Stimulated activated naive CD4-positive, alpha-beta T cell treated with Interleukin-2 at 50 U/mL for 16 hours (primary cell): ENCODE measurements around the gene PIK3CB.
"Not testable (repeated sequence)": the region's sequence is repeated elsewhere in the genome, so short reads cannot be mapped to it uniquely, and the experiment has no call there.

Experiments
- DNase-seq: peaks from one replicate; lab custom pipeline; 2025; lab: John Stamatoyannopoulos, UW

Gene PIK3CB

DNA sequence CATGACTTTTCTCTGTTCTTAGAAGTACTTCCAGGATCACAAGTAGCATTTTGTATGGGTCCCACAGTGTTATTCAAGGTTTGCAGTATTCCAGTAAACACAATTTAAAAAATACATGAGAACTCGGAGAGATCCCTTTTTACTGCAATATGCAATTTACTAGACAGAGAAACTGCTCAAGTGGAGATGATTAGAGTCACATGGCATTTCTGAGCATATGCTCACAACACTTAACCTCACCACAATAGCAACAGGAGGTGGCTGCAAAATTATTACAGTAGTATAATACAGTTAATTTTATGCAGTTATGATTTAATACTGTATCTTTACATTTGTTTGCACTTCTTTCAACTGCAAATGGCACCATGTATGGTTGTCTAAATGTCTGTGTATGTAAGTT, 87.5 kb downstream of the PIK3CB start:
- DNase-seq = no peak

- DNase-seq = no peak
Measured at GRCh38 chr3:138740072-138740471, 94.7 kb downstream of the PIK3CB start.

DNA sequence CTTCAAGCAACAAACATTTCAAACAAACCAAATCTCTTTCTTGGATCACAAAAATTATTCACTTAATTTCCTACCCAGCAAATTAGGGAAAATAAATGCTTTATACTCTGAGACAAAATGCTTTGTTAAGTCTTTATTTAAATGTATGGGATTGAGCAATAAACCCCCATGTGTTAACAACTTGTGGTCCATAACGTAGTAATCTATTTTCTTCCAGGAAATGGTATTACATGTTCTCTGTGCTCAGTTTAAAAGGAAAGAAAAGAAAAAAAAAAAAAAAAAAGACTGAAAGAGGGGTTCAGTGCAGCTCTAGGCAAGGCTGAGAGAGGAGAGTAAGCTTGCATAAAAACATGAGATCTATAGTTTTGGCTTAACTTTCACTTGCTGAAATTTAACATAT, 102.3 kb downstream of the PIK3CB start:
- no peak for DNase-seq

- DNase-seq = no peak
Measured at GRCh38 chr3:138726946-138727730, 107.6 kb downstream of the PIK3CB start.

DNA sequence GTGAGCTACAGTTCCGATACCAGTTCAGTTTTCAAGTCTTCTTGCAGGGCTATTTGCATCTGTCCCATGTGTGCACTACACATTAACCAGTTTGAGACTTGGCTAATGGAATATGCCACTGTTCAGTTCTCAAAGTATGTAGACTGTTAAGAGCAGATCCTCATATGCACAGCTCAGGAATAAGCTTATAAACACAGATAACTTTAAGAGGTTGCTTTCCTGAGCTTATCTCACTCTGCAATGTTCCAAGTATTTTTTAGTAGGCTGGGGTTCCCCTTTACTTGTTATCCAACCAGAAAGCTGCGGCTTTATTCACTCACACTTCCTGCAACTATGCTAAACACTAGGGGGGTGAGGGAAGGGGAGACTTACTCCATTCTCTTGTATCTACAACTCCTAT, 108.7 kb downstream of the PIK3CB start:
- not testable (repeated sequence) for DNase-seq

- DNase-seq = no peak
Measured at GRCh38 chr3:138725116-138725515, 109.6 kb downstream of the PIK3CB start.

- DNase-seq = no peak
Measured at GRCh38 chr3:138724443-138724842, 110.3 kb downstream of the PIK3CB start.

GRCh38 chr3:138718849-138719248, 115.9 kb downstream of the PIK3CB start:
- DNase-seq = no peak

DNA sequence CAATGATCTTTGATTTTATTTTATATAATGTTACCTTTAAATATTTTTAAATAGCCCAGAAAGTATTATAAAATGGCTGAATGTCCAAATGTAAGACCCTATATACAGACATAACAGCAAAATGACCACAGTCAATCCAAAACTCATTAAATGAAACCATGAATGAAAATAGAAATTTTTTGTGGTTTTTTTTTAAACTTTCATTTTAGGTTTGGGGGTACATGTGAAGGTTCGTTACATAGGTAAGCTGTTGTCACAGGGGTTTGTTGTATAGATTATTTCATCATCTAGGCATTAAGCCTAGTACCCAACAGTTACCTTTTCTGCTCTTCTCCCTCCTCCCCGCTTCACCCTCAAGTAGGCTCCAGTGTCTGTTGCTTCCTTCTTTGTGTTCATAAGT, 117.4 kb downstream of the PIK3CB start:
- no peak for DNase-seq

DNA sequence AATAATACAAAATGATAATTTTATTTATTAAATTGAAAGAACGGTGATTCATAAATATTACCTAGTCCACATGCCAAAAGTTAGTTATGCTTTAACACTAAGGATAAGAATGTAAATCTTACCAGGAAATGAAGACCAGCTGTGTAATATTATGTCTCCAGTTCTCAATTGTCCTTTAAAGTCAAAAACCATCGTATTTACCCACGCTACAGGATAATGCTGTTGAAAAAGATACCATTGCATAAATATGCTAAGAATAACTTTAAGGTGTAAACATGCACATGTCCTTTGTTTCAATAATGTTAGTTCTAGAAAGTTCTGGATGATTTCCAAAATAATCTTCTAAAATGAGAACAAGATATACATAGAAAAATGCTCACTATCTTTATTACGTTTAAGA, 122.6 kb downstream of the PIK3CB start:
- no peak for DNase-seq

DNA sequence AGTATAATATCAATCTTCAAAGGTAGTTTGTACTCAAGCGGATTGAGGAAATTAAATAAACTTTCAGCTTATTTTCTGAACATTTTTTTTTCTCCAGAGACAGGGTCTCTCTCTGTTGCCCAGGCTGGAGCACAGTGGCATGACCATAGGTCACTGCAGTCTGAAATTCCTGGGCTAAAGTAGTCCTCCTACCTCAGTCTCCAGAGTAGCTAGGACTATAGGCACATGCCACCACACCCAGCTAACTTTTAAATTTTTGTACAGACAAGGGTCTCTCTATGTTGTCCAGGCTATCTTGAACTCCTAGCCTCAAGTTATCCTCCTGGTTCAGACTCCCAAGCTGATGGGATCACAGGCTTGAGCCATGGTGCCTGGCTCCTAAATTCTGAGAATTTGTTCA, 129.1 kb downstream of the PIK3CB start:
- DNase-seq = no peak

DNA sequence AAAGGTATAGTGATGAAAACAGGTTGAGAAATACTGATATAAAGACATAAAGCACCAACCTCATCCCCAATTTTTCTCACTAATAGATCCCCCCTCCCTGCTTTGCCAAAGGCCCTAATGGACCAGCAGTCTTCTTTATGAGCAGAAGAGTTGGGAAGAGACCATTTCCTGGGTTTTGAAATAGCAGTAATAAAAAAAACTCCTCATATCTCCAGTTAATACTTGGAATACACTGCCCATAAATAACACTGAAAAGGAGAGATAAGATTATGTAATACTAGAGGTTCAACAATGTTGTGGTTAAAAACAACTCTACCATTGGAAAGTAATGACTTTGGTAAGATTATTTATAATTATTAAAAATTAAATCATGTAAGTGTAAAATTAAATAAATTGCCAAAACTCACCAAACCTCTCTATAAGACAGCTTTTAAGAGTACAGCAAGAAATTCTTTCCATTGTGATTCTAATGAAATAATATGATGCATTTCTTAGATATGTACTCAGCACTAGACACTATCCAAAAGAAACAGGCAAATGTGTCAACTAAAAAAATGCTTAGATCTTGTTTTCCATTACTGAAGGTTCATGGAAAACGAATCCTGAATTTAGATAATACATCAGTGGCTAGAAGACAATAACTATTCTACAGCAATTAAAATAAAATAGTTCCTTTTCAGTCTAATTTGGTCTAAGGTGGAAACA, 137.9 kb downstream of the PIK3CB start:
- no peak for DNase-seq

- DNase-seq = no peak
Measured at GRCh38 chr3:138694287-138695007, 140.3 kb downstream of the PIK3CB start.

- no peak for DNase-seq
Measured at GRCh38 chr3:138692152-138692551, 142.6 kb downstream of the PIK3CB start.

DNA sequence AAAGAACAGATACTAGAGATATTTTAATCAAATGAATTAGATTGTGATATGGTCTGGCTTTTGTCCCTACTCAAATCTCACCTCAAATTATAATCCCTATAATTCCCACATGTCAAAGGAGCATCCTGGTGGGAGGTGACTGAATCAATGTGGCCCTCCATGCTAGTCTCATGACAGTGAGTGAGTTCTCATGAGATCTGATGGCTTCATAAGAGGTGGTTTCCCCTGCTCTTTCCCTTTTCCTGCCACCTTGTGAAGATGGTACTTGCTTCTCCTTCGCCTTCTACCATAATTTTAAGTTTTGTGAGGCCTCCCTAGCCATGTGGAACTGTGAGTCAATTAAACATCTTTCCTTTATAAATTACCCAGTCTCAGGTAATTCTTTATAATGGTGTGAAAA, 143.4 kb downstream of the PIK3CB start:
- DNase-seq = no peak

DNA sequence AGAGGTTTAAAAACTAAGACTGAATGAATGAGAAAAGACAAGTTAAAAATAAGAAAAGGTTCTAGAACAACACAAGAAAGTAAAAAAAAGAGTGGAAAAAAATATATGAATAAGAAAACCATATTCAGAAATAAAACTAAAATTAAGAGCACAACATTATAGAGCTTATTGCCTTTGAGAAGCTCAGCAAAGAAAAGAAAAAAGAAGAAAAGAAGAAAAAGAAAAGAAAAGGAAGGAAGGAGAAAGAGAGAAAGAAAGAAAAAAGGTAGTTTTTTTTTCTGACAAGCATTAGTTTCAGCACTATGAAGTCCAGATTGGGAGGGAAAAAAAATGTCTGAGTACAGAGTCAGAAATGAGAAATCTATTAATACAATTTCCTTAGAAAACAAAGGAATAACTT, 144.7 kb downstream of the PIK3CB start:
- no peak for DNase-seq

DNA sequence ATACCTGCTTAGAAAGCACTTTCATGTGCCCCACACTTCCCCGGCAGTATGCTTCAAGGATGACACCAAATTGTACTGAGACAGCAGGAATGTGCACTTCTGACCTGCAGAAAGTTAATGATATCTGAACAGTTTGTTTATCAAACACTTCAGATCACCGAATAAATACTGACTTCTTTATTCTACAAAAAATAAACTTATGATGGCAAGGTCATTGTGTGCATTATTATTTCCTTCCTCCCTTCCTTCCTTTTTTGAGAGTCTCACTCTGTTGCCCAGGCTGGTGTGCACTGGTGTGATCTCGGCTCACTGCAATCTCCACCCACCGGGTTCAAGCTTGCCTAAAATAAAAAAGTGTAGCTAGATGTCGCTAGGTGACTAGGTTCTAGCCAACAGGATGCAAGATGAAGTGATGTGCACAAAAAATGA, 145.8 kb downstream of the PIK3CB start:
- DNase-seq = no peak

DNA sequence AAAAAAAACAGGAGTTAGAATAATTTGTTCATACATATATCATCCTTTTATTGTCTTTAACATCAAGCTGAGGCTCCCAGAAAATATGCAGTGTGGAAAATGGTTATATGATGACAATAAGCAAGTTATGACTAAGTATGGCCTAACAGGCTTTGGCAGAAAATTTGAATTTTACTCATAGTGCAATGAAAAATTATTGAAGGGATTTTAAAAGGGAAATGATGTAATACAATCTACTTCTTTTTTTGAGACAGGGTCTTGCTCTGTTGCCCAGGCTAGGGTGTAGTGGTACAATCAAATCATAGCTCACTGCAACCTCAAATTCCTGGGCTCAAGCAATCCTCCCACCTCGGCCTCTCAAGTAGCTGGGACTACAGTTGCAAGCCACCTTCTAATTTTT, 147.5 kb downstream of the PIK3CB start:
- no peak for DNase-seq

DNA sequence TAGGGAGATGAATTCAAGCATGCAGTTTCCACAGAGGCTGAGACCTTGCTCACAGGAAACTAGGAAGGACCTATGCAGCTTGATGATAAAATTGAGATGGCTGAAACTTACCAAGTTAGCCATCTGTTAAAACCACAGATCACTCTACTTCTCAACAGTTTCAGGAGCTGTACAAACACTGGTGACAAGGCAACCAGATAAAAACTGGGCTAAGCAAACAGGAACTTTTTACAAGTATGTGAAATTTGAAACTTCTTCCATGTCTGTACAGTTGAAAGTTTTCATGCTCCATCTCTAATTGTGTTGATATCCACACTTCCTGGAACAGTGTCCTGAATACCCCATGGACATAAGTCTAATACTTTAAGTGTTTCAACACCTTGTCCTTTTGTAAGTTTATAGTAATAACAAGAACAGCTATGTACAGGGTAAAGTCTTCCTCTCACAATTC, 147.9 kb downstream of the PIK3CB start:
- DNase-seq = no peak

DNA sequence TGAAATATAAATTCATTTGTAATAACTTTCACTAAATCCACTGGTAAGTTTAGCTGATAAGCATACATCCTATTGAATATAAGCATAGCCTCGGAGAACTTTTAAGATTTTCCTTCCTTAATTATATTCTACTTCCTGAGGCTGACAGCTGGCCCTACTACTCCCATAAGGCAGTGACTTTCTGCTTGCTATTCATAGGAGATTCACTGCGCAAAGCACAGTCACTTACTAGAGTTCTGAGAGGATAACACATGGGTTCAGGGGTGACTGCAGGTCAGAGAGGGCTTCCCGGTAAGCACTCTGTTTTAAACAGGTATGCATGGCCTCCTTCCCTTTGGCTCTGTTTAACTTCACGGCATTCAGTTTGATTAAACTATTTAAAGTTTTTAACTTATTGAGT, 150.3 kb downstream of the PIK3CB start:
- DNase-seq = no peak

DNA sequence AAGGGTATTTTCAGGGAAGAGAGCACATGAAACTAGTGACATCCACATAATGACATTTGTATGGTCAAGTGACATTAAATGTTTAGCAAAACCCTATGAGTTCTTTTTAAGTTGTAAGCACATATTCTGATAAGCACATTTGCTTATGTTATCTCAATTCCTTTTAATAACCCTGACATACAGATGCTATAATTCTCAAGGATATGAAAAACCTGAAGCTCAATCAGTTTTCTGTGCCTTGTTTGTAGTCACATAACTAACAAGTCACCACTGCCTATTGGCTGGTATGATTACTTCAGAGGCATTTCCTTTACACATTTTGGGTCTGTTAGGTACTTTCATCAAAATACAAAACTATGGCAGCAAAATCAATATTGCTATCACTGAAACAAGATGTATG, 152.1 kb downstream of the PIK3CB start:
- no peak for DNase-seq

- DNase-seq = no peak
Measured at GRCh38 chr3:138681463-138682220, 153.1 kb downstream of the PIK3CB start.
